A549 (cell line): ENCODE measurements around the gene CACNG3. TPM values are rescaled to one million over a fixed set of nuclear protein-coding genes. Genes with fewer than 3 reads are reported as not detected.

Experiments
- ATAC-seq, 2 experiments: fragments of 200-7000 bp in 1 of 2; fragments of >200 bp in 1 of 2; cut with Nextera tagmentation in 1 of 2; cut with Tn5 transposase in 1 of 2; 3 replicates each; pipeline versions ENCODE4 v1.8.0 to v1.9.1; 2018 to 2020; ENCODE audit warnings: mild to moderate bottlenecking in 1 of 2, moderate library complexity in 1 of 2
- CTCF ChIA-PET: fragments of 300-600 bp; sonication (Branson Sonifier 250); formaldehyde crosslinking; extraction: SDS; loops from one replicate; lab custom pipeline; 2021; ENCODE audit warnings: antibody characterized with exemption, inconsistent platforms; lab: Yijun Ruan, JAX
- POLR2A ChIA-PET: fragments of 350-600 bp; formaldehyde crosslinking; extraction: SDS; loops from one replicate; lab custom pipeline; 2021; ENCODE audit warnings: antibody characterized with exemption, inconsistent platforms; lab: Yijun Ruan, JAX
- DNase-seq, 2 experiments: peaks; one replicate each; pipeline versions ENCODE4 v3.0.0 to v3.0.0-alpha.2; 2011 to 2016; ENCODE audit warnings: low read depth in 1 of 2, low spot score in 1 of 2
- FAIRE-seq: peaks from 2 replicates; lab custom pipeline; 2011; peaks lifted over from hg19 to GRCh38; lab: Jason Lieb, UNC
- H3K27ac ChIP-seq, 2 experiments: fragments of >200 bp; sonication (Bioruptor Twin); formaldehyde crosslinking; 3 replicates each; pipeline ENCODE4 v1.5.1; 2016 to 2017
- H3K4me1 ChIP-seq: fragments of >200 bp; sonication (Bioruptor Twin); formaldehyde crosslinking; 3 replicates; pipeline ENCODE4 v1.6.1; 2016
- H3K4me2 ChIP-seq: fragments of >200 bp; sonication (Bioruptor Twin); formaldehyde crosslinking; 3 replicates; pipeline ENCODE4 v1.6.1; 2016
- H3K4me3 ChIP-seq: fragments of >200 bp; sonication (Bioruptor Twin); formaldehyde crosslinking; 3 replicates; pipeline ENCODE4 v1.5.1; 2016
- H3K9me3 ChIP-seq: fragments of >200 bp; sonication (Bioruptor Twin); formaldehyde crosslinking; 3 replicates; pipeline ENCODE4 v1.6.1; 2016
- ATOH8 ChIP-seq: fragments of 250-450 bp; sonication (Bioruptor Pico); IDR thresholded peaks from 2 replicates; pipeline ENCODE4 v1.5.0; 2020; ENCODE audit warnings: low read depth, mild to moderate bottlenecking, moderate library complexity
- BCL3 ChIP-seq: fragments of >200 bp; sonication (Bioruptor Twin); formaldehyde crosslinking; IDR thresholded peaks from 3 replicates; pipeline ENCODE4 v1.6.1; 2016
- CEBPB ChIP-seq, 2 experiments: fragments of >200 bp in 1 of 2; sonication (Bioruptor Twin) in 1 of 2; formaldehyde crosslinking in 1 of 2; IDR thresholded peaks; 2 replicates each; pipeline ENCODE4 v1.6.1; 2012 to 2016
- ELK1 ChIP-seq: fragments of 150-350 bp; IDR thresholded peaks from 2 replicates; pipeline ENCODE4 v1.6.1; 2014; ENCODE audit warnings: low read depth, mild to moderate bottlenecking, low read length
- FOSB ChIP-seq: fragments of 250-450 bp; sonication (Bioruptor Pico); IDR thresholded peaks from 2 replicates; pipeline ENCODE4 v1.5.0; 2020; ENCODE audit warnings: mild to moderate bottlenecking, moderate library complexity
- HES2 ChIP-seq: fragments of >200 bp; sonication (Bioruptor Twin); formaldehyde crosslinking; IDR thresholded peaks from 2 replicates; pipeline ENCODE4 v1.6.1; 2016
- HEYL ChIP-seq: fragments of 250-450 bp; sonication (Bioruptor Pico); IDR thresholded peaks from 2 replicates; pipeline ENCODE4 v1.8.0; 2021; ENCODE audit warnings: mild to moderate bottlenecking, moderate library complexity
- HOXB13 ChIP-seq: fragments of 250-450 bp; sonication (Bioruptor Pico); IDR thresholded peaks from 2 replicates; pipeline ENCODE4 v1.5.0; 2020; ENCODE audit warnings: low read depth, mild to moderate bottlenecking, moderate library complexity
- JUNB ChIP-seq: fragments of >200 bp; sonication (Bioruptor Twin); formaldehyde crosslinking; IDR thresholded peaks from 2 replicates; pipeline ENCODE4 v1.6.1; 2016
- MAX ChIP-seq: IDR thresholded peaks from 2 replicates; pipeline ENCODE4 v1.6.1; 2012
- MYC ChIP-seq: IDR thresholded peaks from 2 replicates; pipeline ENCODE4 v1.6.1; 2012; ENCODE audit warnings: mild to moderate bottlenecking, inconsistent platforms, low read length, improper control_type of control experiment, borderline replicate concordance
- PBX3 ChIP-seq: IDR thresholded peaks from 2 replicates; pipeline ENCODE4 v1.6.1; 2012
- PHF8 ChIP-seq: fragments of 200-600 bp; sonication (generic); IDR thresholded peaks from 2 replicates; pipeline ENCODE4 v1.6.1; 2016; ENCODE audit warnings: low read depth, mild to moderate bottlenecking, antibody characterized with exemption, moderate library complexity, borderline replicate concordance
- RARB ChIP-seq: fragments of 250-450 bp; sonication (Bioruptor Pico); IDR thresholded peaks from 2 replicates; pipeline ENCODE4 v1.8.0; 2021; ENCODE audit warnings: mild to moderate bottlenecking, moderate library complexity
- RCOR1 ChIP-seq: fragments of 150-350 bp; IDR thresholded peaks from 2 replicates; pipeline ENCODE4 v1.6.1; 2014; ENCODE audit warnings: antibody characterized with exemption, low read length, low read depth
- RFX5 ChIP-seq: fragments of 450-650 bp; IDR thresholded peaks from 2 replicates; pipeline ENCODE4 v1.7.1; 2014; ENCODE audit warnings: antibody characterized with exemption, mild to moderate bottlenecking, moderate library complexity
- SMC3 ChIP-seq: fragments of >200 bp; sonication (Bioruptor Twin); formaldehyde crosslinking; IDR thresholded peaks from 3 replicates; pipeline ENCODE4 v1.6.1; 2018; ENCODE audit warnings: inconsistent platforms
- SREBF2 ChIP-seq: fragments of 450-650 bp; IDR thresholded peaks from 2 replicates; pipeline ENCODE4 v1.6.1; 2014; ENCODE audit warnings: mild to moderate bottlenecking, moderate library complexity
- TP53 ChIP-seq: fragments of 250-450 bp; sonication (Bioruptor Pico); IDR thresholded peaks from 2 replicates; pipeline ENCODE4 v1.5.0; 2021; ENCODE audit warnings: mild to moderate bottlenecking, moderate library complexity
- USF2 ChIP-seq: fragments of 450-650 bp; IDR thresholded peaks from 2 replicates; pipeline ENCODE4 v1.6.1; 2014; ENCODE audit warnings: antibody characterized with exemption
- ZSCAN20 ChIP-seq: fragments of 250-450 bp; sonication (Bioruptor Pico); IDR thresholded peaks from 2 replicates; pipeline ENCODE4 v1.8.0; 2022; ENCODE audit warnings: mild to moderate bottlenecking, moderate library complexity
- WGBS: methylation state at CpG from one replicate; pipeline ENCODE4 v1.1.6; 2017; ENCODE audit errors: missing lambda C conversion rate; 5-methylcytosine and 5-hydroxymethylcytosine counted together
- polyA plus RNA-seq, 4 experiments: library from polyadenylated mRNA; depleted of rRNA in 3 of 4; stranded (reverse); fragments of >200 nt; fragmentation: RNase III in 1 of 4; extraction: RNeasy Plus Mini Kit Qiagen cat#74134 plus additional on column Dnase treatment in 1 of 4; gene quantifications; 2 replicates in 3 of 4; 3 replicates in 1 of 4; pipeline ENCODE4 v1.2.3, GENCODE V29; 2011 to 2017

The CACNG3 gene
- polyA plus RNA-seq, 2 of the 4 experiments (the other 2 are of a cell fraction) = not detected

- WGBS = 2% methylated on average over 2 of the region's 2 CpGs
- ATAC-seq (no peak), FAIRE-seq (no peak), DNase-seq (no peak)
- Histone ChIP-seq H3K4me3 (no peak overlapping the region), H3K4me1 (no peaks in the 10 kb centered on the region), H3K4me2 (no peak overlapping the region), H3K9me3 (no peaks in the 10 kb centered on the region), H3K27ac (no peak overlapping the region)
- POLR2A ChIA-PET = no interaction called here
- CTCF ChIA-PET = interaction anchor here (0.6 kb wide), 1 partner anchor 150 kb away, joined by 4 read pairs; no protein-coding TSS in a partner anchor
- no peak for TF ChIP-seq SMC3
- no peak for TF ChIP-seq RFX5
- TF ChIP-seq PHF8 = no peak
- TF ChIP-seq MAX = no peak
- no peak for TF ChIP-seq TP53 (CRISPR knock-in tag)
- TF ChIP-seq CEBPB (IDR thresholded peaks at IDR 0.05) = no peak
- no peak for TF ChIP-seq ZSCAN20 (CRISPR knock-in tag)
- TF ChIP-seq PBX3 = no peak
- TF ChIP-seq HOXB13 = no peak
- TF ChIP-seq HEYL (CRISPR knock-in tag) = no peak
These were observed 34.9 kb upstream of the CACNG3 start for GRCh38 chr16:24221219-24221618.

- no peak for FAIRE-seq
- H3K4me1 ChIP-seq = no peaks in the 10 kb centered on the region
- H3K4me3 ChIP-seq = no peak overlapping the region
- 35% methylated on average over 7 of the region's 7 CpGs for WGBS
- DNase-seq = no peak
- H3K27ac ChIP-seq = no peak overlapping the region
- ATAC-seq = no peak
- no peak for TF ChIP-seq ELK1
- no peak for TF ChIP-seq FOSB
- TF ChIP-seq PBX3 = no peak
- no peak for TF ChIP-seq HES2
- no peak for TF ChIP-seq BCL3
- no peak for TF ChIP-seq ATOH8 (CRISPR knock-in tag)
- TF ChIP-seq TP53 (CRISPR knock-in tag) = no peak
- no peak for TF ChIP-seq JUNB
- TF ChIP-seq RARB (CRISPR knock-in tag) = no peak
- no peak for TF ChIP-seq RCOR1
- no peak for TF ChIP-seq USF2
- no peak for TF ChIP-seq SREBF2
- TF ChIP-seq MYC = no peak
- no peak for TF ChIP-seq PHF8
- ChIA-PET POLR2A (no interaction called here), CTCF (interaction anchor here (1.3 to 4.3 kb wide), 2 partner anchors 13 to 25 kb away, joined by 3 to 19 read pairs; no protein-coding TSS in a partner anchor)
- no peaks in the 10 kb centered on the region for H3K9me3 ChIP-seq
- H3K4me2 ChIP-seq = no peak overlapping the region
These were observed 27.6 kb upstream of the CACNG3 start for GRCh38 chr16:24228514-24228913.
